ENCODE data around the gene PVR.
"Not testable (repeated sequence)": the region's sequence is repeated elsewhere in the genome, so short reads cannot be mapped to it uniquely, and the experiment has no call there.

Gene PVR

DNA sequence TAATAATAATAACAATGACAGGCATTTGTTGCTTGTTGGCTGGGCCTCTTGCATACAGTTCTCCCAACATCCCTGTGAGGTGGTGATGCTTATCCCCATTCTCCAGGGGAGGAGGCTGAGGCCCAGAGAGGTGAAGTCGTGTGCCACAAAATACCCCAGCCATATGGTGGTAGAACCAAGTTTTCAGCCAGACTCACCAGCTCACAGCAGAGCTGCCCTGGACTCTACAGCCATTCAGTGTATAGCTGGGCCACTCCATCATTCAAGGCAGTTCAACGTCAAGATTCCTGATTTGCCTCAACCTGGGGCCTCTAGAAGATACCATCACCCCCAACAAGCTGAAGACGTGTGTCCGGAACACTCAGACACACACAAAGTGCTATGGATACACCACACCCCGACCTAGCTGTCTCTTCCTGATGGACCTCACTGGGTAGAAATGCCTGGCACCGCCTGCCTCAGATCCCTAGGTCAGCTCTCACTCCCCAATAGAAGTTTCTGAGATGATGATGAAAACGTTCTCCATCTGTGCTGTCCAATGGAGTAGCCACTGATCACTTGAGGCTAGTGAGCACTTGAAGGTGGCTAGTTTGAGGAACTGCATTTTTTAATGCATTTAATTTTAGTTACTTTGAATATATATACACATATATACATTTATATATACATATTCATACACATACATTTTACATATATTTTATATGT, 23.3 kb downstream of the PVR start:
- peaks cover 9% of the 10 kb centered on the region for H3K36me3 Mint-ChIP-seq (ENCODE audit: low read depth)
- no peaks in the 10 kb centered on the region for H3K27me3 Mint-ChIP-seq (ENCODE audit: low read depth)
- no peak overlapping the region for H3K4me3 Mint-ChIP-seq
- peaks cover 14% of the 10 kb centered on the region for H3K4me1 Mint-ChIP-seq
- TF ChIP-seq, protein P1, sequence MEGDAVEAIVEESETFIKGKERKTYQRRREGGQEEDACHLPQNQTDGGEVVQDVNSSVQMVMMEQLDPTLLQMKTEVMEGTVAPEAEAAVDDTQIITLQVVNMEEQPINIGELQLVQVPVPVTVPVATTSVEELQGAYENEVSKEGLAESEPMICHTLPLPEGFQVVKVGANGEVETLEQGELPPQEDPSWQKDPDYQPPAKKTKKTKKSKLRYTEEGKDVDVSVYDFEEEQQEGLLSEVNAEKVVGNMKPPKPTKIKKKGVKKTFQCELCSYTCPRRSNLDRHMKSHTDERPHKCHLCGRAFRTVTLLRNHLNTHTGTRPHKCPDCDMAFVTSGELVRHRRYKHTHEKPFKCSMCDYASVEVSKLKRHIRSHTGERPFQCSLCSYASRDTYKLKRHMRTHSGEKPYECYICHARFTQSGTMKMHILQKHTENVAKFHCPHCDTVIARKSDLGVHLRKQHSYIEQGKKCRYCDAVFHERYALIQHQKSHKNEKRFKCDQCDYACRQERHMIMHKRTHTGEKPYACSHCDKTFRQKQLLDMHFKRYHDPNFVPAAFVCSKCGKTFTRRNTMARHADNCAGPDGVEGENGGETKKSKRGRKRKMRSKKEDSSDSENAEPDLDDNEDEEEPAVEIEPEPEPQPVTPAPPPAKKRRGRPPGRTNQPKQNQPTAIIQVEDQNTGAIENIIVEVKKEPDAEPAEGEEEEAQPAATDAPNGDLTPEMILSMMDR (IDR thresholded peaks at IDR 0.05; ENCODE audit: unreplicated experiment in 3 of 3) = no peak
- H3K9me3 Mint-ChIP-seq = no peaks in the 10 kb centered on the region
- H3K27ac Mint-ChIP-seq = no peak overlapping the region

DNA sequence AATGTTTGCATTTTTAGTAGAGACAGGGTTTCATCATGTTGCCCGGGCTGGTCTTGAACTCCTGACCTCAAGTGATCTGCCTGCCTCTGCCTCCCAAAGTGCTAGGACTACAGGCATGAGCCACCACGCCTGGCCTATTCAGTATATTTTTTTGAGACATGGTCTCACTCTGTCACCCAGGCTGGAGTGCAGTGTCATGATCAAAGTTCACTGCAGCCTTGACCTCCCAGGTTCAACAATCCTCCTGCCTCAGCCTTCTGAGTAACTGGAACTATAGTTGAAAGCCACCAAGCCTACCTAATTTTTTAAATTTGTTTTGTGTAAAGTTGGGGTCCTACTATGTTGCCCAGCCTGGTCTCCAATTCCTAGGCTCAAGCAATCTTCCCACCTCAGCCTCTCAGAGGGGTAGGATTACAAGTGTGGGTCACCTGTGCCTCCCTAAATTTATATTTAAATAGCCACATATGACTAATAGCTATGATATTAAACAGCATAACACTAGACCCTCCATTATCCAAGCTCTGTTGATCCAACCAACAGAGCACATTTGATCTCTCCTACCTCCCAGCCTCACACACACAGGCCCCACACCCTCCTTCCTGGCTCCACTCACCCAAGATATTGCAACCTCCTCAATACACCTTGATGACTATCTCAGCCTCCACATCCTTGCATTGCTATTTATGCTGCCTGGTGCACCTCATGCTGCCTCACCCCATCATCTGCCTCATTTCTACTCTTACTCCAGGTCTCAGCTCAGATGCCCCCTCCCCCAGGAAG, 25.5 kb downstream of the PVR start:
- TF ChIP-seq, protein P1 (IDR thresholded peaks at IDR 0.05; ENCODE audit: unreplicated experiment in 3 of 3) = no peak
- H3K27ac Mint-ChIP-seq = no peak overlapping the region
- no peaks in the 10 kb centered on the region for H3K9me3 Mint-ChIP-seq
- no peak overlapping the region for H3K4me3 Mint-ChIP-seq
- no peaks in the 10 kb centered on the region for H3K27me3 Mint-ChIP-seq (ENCODE audit: low read depth)
- no peaks in the 10 kb centered on the region for H3K36me3 Mint-ChIP-seq (ENCODE audit: low read depth)
- no peaks in the 10 kb centered on the region for H3K4me1 Mint-ChIP-seq

DNA sequence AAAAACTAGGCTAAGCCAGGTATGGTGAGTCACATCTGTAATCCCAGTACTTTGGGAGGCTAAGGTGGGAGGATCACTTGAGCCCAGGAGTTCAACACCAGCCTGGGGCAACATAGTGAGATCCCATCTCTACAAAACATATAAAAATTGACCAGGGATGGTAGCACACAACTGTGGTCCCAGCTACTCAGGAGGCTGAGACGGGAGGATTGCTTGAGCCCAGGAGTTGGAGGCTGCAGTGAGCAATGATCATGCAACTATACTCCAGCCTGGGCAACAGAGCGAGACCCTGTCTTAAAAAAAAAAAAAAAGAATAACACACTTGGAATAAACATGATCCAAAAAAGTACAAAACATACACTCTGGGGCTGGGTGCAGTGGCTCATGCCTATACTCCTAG, 26.3 kb downstream of the PVR start:
- H3K9me3 Mint-ChIP-seq; H3K4me1 Mint-ChIP-seq; H3K4me3 Mint-ChIP-seq; H3K27me3 Mint-ChIP-seq (ENCODE audit: low read depth); H3K27ac Mint-ChIP-seq; H3K36me3 Mint-ChIP-seq (ENCODE audit: low read depth): not testable (repeated sequence)

DNA sequence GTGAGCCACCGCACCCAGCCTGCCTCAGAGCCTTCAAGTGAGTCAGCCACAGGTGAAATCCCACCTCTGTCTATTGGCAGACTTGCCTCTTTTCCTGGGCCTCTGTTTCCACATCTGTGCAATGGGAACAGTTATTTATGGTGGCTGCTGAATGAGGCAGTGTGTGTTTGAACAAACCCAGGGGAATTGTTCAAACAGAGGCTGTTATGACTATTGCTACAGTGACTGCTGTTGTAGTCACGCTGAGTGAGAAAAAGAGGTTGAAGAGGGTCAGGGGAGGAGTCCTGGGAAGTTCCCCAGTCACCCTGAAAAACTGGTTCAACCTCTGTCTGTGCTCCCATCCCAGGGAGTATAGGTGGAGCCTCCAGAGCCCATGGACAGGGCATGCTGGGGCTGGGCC, 27.7 kb downstream of the PVR start, which contains the start of gene CEACAM19:
TSS of gene CEACAM19 (plus strand) at position 83 of the 400 bp plus-strand sequence. CDS start 450 bp downstream, outside the sequence.
- H3K27me3 Mint-ChIP-seq (ENCODE audit: low read depth) = no peaks in the 10 kb centered on the region
- no peaks in the 10 kb centered on the region for H3K4me1 Mint-ChIP-seq
- TF ChIP-seq, protein P1 (IDR thresholded peaks at IDR 0.05; ENCODE audit: unreplicated experiment in 3 of 3) = no peak
- no peaks in the 10 kb centered on the region for H3K9me3 Mint-ChIP-seq
- H3K27ac Mint-ChIP-seq = no peak within 1 kb of the TSS
- no peaks in the 10 kb centered on the region for H3K36me3 Mint-ChIP-seq (ENCODE audit: low read depth)
- H3K4me3 Mint-ChIP-seq = no peak within 1 kb of the TSS

DNA sequence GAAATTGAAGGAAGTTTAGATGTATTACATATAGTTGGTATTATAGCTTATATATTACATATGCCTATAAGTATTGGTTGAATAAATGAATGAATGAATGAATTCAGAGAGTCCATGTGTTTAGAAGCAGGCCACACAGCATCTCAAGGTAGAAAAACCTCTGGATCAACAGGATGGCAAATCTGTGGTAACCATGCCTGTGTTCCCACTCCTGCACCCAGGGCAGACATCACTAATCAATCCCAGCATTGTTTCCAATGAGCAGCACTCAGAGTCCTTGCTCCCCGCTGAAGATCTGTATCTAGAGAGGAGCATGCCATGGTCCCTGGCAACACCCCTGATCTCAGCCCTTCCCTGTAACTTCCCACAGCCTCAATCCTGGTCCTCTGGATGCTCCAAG, 28.5 kb downstream of the PVR start:
- Mint-ChIP-seq H3K27me3 (ENCODE audit: low read depth) (peaks cover 3% of the 10 kb centered on the region), H3K4me3 (no peak overlapping the region), H3K36me3 (ENCODE audit: low read depth) (no peaks in the 10 kb centered on the region), H3K27ac (no peak overlapping the region), H3K9me3 (no peaks in the 10 kb centered on the region), H3K4me1 (peaks cover 3% of the 10 kb centered on the region)
- TF ChIP-seq, protein P1 (IDR thresholded peaks at IDR 0.05; ENCODE audit: unreplicated experiment in 3 of 3) = no peak

DNA sequence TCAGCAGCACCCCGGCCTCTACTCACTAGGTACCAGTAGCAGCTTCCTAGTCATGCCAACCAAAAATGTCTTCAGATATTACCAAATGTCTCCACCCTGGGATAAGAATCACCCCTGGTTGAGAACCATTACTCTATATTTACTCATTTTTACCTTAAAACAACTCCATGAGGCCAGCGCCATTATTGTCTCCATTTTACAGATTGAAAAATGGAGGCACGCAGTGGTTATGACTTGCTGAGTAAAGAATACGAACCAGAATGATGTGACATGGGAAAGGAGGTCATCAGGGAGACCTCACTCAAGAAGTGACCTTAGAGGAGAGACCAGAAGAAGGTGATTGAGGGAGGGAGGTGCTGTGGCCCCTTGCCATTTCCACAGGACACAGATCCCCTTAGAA, 29.8 kb downstream of the PVR start:
- H3K27ac Mint-ChIP-seq = no peak overlapping the region
- H3K4me1 Mint-ChIP-seq = peaks cover 5% of the 10 kb centered on the region
- TF ChIP-seq, protein P1 (IDR thresholded peaks at IDR 0.05; ENCODE audit: unreplicated experiment in 3 of 3) = no peak
- no peaks in the 10 kb centered on the region for H3K9me3 Mint-ChIP-seq
- H3K4me3 Mint-ChIP-seq = no peak overlapping the region
- H3K27me3 Mint-ChIP-seq (ENCODE audit: low read depth) = peaks cover 3% of the 10 kb centered on the region
- no peaks in the 10 kb centered on the region for H3K36me3 Mint-ChIP-seq (ENCODE audit: low read depth)

All from nephron (organoid).